K562 (cell line): ENCODE data around the gene TTLL8.

Source experiments
- ATF7 ChIP-seq: fragments of 450-650 bp; IDR thresholded peaks from 2 replicates; pipeline ENCODE4 v1.7.1; 2014; ENCODE audit warnings: mild to moderate bottlenecking, moderate library complexity
- CBFA2T3 ChIP-seq: fragments of 450-650 bp; IDR thresholded peaks from 2 replicates; pipeline ENCODE4 v1.6.1; 2017
- CTCF ChIP-seq, 3 experiments: IDR thresholded peaks in 2 of 3; conservative IDR thresholded peaks in 1 of 3; 2 replicates each; pipeline ENCODE4 v1.5.1; 2011 to 2012; ENCODE audit warnings: low read length in 3 of 3, mild to moderate bottlenecking in 3 of 3, control low read depth in 2 of 3, improper control_type of control experiment in 1 of 3, inconsistent platforms in 1 of 3, low read depth in 1 of 3, mixed read lengths in 1 of 3, moderate library complexity in 1 of 3; ENCODE audit not compliant: insufficient read depth in 2 of 3
- HDAC3 ChIP-seq: fragments of 450-650 bp; IDR thresholded peaks from 2 replicates; pipeline ENCODE4 v1.6.1; 2018; ENCODE audit warnings: borderline replicate concordance, mild to moderate bottlenecking, moderate library complexity; ENCODE audit not compliant: partially characterized antibody
- LEF1 ChIP-seq: fragments of 450-650 bp; IDR thresholded peaks from 2 replicates; pipeline ENCODE4 v1.6.1; 2016; ENCODE audit warnings: mild to moderate bottlenecking
- MAFK ChIP-seq: IDR thresholded peaks from 2 replicates; pipeline ENCODE4 v1.6.1; 2011; ENCODE audit warnings: low read length, improper control_type of control experiment
- NFYB ChIP-seq: IDR thresholded peaks from 2 replicates; pipeline ENCODE4 v1.6.1; 2011; ENCODE audit warnings: mild to moderate bottlenecking, moderate library complexity; ENCODE audit not compliant: insufficient read length; ENCODE audit errors: extremely low read depth
- POLR2A ChIP-seq: fragments of 450-650 bp; conservative IDR thresholded peaks from 2 replicates; pipeline ENCODE4 v1.6.1; 2016
- SIRT6 ChIP-seq: IDR thresholded peaks from one replicate; pipeline ENCODE4 v1.6.1; 2012; ENCODE audit warnings: low read depth, mild to moderate bottlenecking, control low read depth, inconsistent platforms, low read length, moderate library complexity
- ZBTB1 ChIP-seq: sonication (generic); formaldehyde crosslinking; IDR thresholded peaks from 2 replicates; pipeline ENCODE4 v1.8.1; 2023; ENCODE audit warnings: missing genetic modification reagents, low read depth, mild to moderate bottlenecking, borderline replicate concordance
- TF ChIP-seq, protein P1 (sequence below): sonication (generic); formaldehyde crosslinking; IDR thresholded peaks from 2 replicates; pipeline ENCODE4 v1.8.1; 2023; ENCODE audit warnings: mild to moderate bottlenecking, missing genetic modification reagents

GRCh38 chr22:49996119-49996517 lies 62.0 kb downstream of the TTLL8 start:
- TF ChIP-seq NFYB = no peak
- TF ChIP-seq POLR2A = no peak
- TF ChIP-seq HDAC3 = no peak
- no peak for TF ChIP-seq ZBTB1 (CRISPR knock-in tag)
- TF ChIP-seq CBFA2T3 = no peak
- TF ChIP-seq, protein P1, sequence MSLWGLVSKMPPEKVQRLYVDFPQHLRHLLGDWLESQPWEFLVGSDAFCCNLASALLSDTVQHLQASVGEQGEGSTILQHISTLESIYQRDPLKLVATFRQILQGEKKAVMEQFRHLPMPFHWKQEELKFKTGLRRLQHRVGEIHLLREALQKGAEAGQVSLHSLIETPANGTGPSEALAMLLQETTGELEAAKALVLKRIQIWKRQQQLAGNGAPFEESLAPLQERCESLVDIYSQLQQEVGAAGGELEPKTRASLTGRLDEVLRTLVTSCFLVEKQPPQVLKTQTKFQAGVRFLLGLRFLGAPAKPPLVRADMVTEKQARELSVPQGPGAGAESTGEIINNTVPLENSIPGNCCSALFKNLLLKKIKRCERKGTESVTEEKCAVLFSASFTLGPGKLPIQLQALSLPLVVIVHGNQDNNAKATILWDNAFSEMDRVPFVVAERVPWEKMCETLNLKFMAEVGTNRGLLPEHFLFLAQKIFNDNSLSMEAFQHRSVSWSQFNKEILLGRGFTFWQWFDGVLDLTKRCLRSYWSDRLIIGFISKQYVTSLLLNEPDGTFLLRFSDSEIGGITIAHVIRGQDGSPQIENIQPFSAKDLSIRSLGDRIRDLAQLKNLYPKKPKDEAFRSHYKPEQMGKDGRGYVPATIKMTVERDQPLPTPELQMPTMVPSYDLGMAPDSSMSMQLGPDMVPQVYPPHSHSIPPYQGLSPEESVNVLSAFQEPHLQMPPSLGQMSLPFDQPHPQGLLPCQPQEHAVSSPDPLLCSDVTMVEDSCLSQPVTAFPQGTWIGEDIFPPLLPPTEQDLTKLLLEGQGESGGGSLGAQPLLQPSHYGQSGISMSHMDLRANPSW (CRISPR knock-in tag) = no peak
- no peak for TF ChIP-seq CTCF (IDR thresholded peaks at IDR 0.05 in 2 of 3, conservative IDR thresholded peaks at IDR 0.05 in 1 of 3; ENCODE audit: insufficient read depth in 2 of 3, low read depth in 1 of 3, low read length in 3 of 3)
- TF ChIP-seq LEF1 = no peak
- TF ChIP-seq ATF7 = no peak
- no peak for TF ChIP-seq SIRT6
- no peak for TF ChIP-seq MAFK
